ENCODE data around the gene FOXR1.
"Not testable (repeated sequence)": the region's sequence is repeated elsewhere in the genome, so short reads cannot be mapped to it uniquely, and the experiment has no call there.

Gene FOXR1

GRCh38 chr11:118953265-118953664 is 18.3 kb upstream of the FOXR1 start:
- WGBS, 2 experiments (ENCODE audit: insufficient coverage in 2 of 2) = 10 to 14% methylated on average over 1 to 2 of the region's 6 CpGs
- Histone ChIP-seq H3K36me3 (ENCODE audit: control insufficient read depth, insufficient read depth, low read length) (no peaks in the 10 kb centered on the region), H3K4me1 (ENCODE audit: control insufficient read depth, insufficient read depth, low read length, poor library complexity, severe bottlenecking) (no peaks in the 10 kb centered on the region), H3K4me3 (ENCODE audit: extremely low read depth, insufficient read depth, low read length, poor library complexity, severe bottlenecking) (no peak overlapping the region), H3K9me3 (ENCODE audit: control insufficient read depth, low read length) (no peaks in the 10 kb centered on the region), H3K27ac (ENCODE audit: low read depth, low read length, severe bottlenecking) (no peak overlapping the region)

DNA sequence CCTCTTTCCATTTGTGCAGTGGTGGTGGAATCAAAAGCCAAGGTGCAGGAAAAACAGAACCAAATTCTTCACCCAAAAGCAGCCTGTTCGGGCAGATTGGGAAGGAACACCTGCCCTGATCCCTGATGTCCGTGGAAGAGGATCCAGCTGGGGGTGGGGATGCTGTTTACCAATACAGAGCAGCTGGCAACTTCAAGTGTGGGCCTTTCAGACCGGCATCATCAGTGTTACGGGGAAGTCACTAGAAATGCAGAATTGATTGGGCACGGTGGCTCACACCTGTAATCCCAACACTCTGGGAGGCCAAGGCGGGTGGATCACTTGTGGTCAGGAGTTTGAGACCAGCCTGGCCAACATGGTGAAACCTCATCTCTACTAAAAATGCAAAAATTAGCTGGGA is 17.6 kb upstream of the FOXR1 start:
- H3K27ac ChIP-seq (ENCODE audit: low read depth, low read length, severe bottlenecking); H3K9me3 ChIP-seq (ENCODE audit: control insufficient read depth, low read length); H3K4me1 ChIP-seq (ENCODE audit: control insufficient read depth, insufficient read depth, low read length, poor library complexity, severe bottlenecking); H3K4me3 ChIP-seq (ENCODE audit: extremely low read depth, insufficient read depth, low read length, poor library complexity, severe bottlenecking); H3K36me3 ChIP-seq (ENCODE audit: control insufficient read depth, insufficient read depth, low read length): not testable (repeated sequence)
- 68 to 79% methylated on average over 3 to 5 of the region's 6 CpGs for WGBS, 2 experiments (ENCODE audit: insufficient coverage in 2 of 2)

DNA sequence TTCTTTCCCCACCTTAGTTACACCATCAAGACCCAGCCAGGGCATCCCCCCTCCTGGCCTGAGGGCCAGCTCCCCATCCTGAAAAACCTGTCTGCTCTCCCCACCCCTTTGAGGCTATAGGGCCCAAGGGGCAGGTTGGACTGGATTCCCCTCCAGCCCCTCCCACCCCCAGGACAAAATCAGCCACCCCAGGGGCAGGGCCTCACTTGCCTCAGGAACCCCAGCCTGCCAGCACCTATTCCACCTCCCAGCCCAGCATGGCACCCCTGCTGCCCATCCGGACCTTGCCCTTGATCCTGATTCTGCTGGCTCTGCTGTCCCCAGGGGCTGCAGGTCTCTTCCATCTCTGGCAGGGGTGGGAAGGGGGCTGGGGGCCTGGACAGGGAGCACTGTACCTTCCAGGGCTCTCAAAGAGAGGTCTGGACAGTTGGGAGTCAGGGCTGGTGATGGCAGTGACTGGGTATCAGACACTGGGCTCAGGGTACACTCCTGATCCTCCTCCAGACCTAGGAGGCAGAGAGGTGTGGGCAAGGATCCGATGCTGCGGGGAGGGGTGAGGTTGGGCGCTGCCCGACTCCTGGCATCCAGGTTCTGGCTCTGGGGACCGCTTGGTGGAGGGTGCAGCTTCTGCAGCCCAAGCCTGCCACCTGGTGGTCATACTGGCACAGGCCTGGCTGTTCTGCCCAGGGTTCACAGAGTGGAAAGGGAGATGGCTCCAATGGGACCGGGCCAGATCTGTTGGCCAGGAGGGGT is 15.3 kb upstream of the FOXR1 start, which contains the start of gene UPK2:
TSS of gene UPK2 (plus strand) at position 205 of the 753 bp plus-strand sequence. CDS start at position 258, 53 bp downstream.
- WGBS, 2 experiments (ENCODE audit: insufficient coverage in 2 of 2) = 9 to 14% methylated on average over 5 of the region's 7 CpGs
- Histone ChIP-seq H3K4me3 (ENCODE audit: extremely low read depth, insufficient read depth, low read length, poor library complexity, severe bottlenecking) (no peak within 1 kb of the TSS), H3K9me3 (ENCODE audit: control insufficient read depth, low read length) (no peaks in the 10 kb centered on the region), H3K36me3 (ENCODE audit: control insufficient read depth, insufficient read depth, low read length) (no peaks in the 10 kb centered on the region), H3K27ac (ENCODE audit: low read depth, low read length, severe bottlenecking) (no peak within 1 kb of the TSS), H3K4me1 (ENCODE audit: control insufficient read depth, insufficient read depth, low read length, poor library complexity, severe bottlenecking) (no peaks in the 10 kb centered on the region)

DNA sequence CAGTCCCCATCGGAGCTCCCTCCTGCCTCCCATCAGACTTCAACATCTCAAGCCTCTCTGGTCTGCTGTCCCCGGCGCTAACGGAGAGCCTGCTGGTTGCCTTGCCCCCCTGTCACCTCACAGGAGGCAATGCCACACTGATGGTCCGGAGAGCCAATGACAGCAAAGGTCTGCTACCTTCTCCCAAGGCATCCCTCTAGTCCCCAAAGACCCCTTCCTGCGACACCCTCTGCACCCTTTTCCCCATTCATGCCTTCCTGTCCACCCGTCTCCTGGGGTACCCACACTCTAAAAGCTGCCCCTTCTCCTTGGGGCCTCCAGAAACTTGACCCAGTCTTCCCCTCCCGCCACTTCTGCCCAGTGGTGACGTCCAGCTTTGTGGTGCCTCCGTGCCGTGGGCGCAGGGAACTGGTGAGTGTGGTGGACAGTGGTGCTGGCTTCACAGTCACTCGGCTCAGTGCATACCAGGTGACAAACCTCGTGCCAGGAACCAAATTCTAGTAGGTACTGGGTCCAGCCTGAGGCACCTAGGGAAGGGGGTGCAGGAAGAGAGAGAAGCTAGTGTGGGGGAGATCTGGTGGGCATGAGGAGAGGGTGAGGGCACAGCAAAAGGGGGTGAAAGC is 14.6 kb upstream of the FOXR1 start:
- no peak overlapping the region for H3K4me3 ChIP-seq (ENCODE audit: extremely low read depth, insufficient read depth, low read length, poor library complexity, severe bottlenecking)
- H3K9me3 ChIP-seq (ENCODE audit: control insufficient read depth, low read length) = no peaks in the 10 kb centered on the region
- 57 to 61% methylated on average over 11 of the region's 14 CpGs for WGBS, 2 experiments (ENCODE audit: insufficient coverage in 2 of 2)
- no peaks in the 10 kb centered on the region for H3K36me3 ChIP-seq (ENCODE audit: control insufficient read depth, insufficient read depth, low read length)
- no peak overlapping the region for H3K27ac ChIP-seq (ENCODE audit: low read depth, low read length, severe bottlenecking)
- H3K4me1 ChIP-seq (ENCODE audit: control insufficient read depth, insufficient read depth, low read length, poor library complexity, severe bottlenecking) = no peaks in the 10 kb centered on the region

GRCh38 chr11:118957549-118957948 is 14.0 kb upstream of the FOXR1 start:
- no peak overlapping the region for H3K4me3 ChIP-seq (ENCODE audit: extremely low read depth, insufficient read depth, low read length, poor library complexity, severe bottlenecking)
- H3K27ac ChIP-seq (ENCODE audit: low read depth, low read length, severe bottlenecking) = no peak overlapping the region
- no peaks in the 10 kb centered on the region for H3K36me3 ChIP-seq (ENCODE audit: control insufficient read depth, insufficient read depth, low read length)
- WGBS, 2 experiments (ENCODE audit: insufficient coverage in 2 of 2) = 83 to 88% methylated on average over 9 to 10 of the region's 11 CpGs
- H3K9me3 ChIP-seq (ENCODE audit: control insufficient read depth, low read length) = no peaks in the 10 kb centered on the region
- H3K4me1 ChIP-seq (ENCODE audit: control insufficient read depth, insufficient read depth, low read length, poor library complexity, severe bottlenecking) = no peaks in the 10 kb centered on the region

GRCh38 chr11:118957968-118958367 is 13.6 kb upstream of the FOXR1 start:
- no peaks in the 10 kb centered on the region for H3K36me3 ChIP-seq (ENCODE audit: control insufficient read depth, insufficient read depth, low read length)
- WGBS, 2 experiments (ENCODE audit: insufficient coverage in 2 of 2) = 87 to 94% methylated on average over 6 to 8 of the region's 8 CpGs

GRCh38 chr11:118958577-118958976 is 13.0 kb upstream of the FOXR1 start:
- H3K9me3 ChIP-seq (ENCODE audit: control insufficient read depth, low read length) = no peaks in the 10 kb centered on the region
- H3K4me1 ChIP-seq (ENCODE audit: control insufficient read depth, insufficient read depth, low read length, poor library complexity, severe bottlenecking) = no peaks in the 10 kb centered on the region
- WGBS, 2 experiments (ENCODE audit: insufficient coverage in 2 of 2) = 89 to 100% methylated on average over 2 of the region's 2 CpGs

More at GRCh38 chr11:118957968-118958367, 13.6 kb upstream of the FOXR1 start:
- Histone ChIP-seq H3K9me3 (ENCODE audit: control insufficient read depth, low read length) (no peaks in the 10 kb centered on the region), H3K4me1 (ENCODE audit: control insufficient read depth, insufficient read depth, low read length, poor library complexity, severe bottlenecking) (no peaks in the 10 kb centered on the region), H3K27ac (ENCODE audit: low read depth, low read length, severe bottlenecking) (no peak overlapping the region), H3K4me3 (ENCODE audit: extremely low read depth, insufficient read depth, low read length, poor library complexity, severe bottlenecking) (no peak overlapping the region)

GRCh38 chr11:118961189-118961588 is 10.4 kb upstream of the FOXR1 start:
- no peak overlapping the region for H3K27ac ChIP-seq (ENCODE audit: low read depth, low read length, severe bottlenecking)
- no peaks in the 10 kb centered on the region for H3K4me1 ChIP-seq (ENCODE audit: control insufficient read depth, insufficient read depth, low read length, poor library complexity, severe bottlenecking)
- H3K4me3 ChIP-seq (ENCODE audit: extremely low read depth, insufficient read depth, low read length, poor library complexity, severe bottlenecking) = no peak overlapping the region
- H3K36me3 ChIP-seq (ENCODE audit: control insufficient read depth, insufficient read depth, low read length) = no peaks in the 10 kb centered on the region
- 76 to 84% methylated on average over 2 to 4 of the region's 5 CpGs for WGBS, 2 experiments (ENCODE audit: insufficient coverage in 2 of 2)
- H3K9me3 ChIP-seq (ENCODE audit: control insufficient read depth, low read length) = no peaks in the 10 kb centered on the region

More at GRCh38 chr11:118958577-118958976, 13.0 kb upstream of the FOXR1 start:
- Histone ChIP-seq H3K4me3 (ENCODE audit: extremely low read depth, insufficient read depth, low read length, poor library complexity, severe bottlenecking) (no peak overlapping the region), H3K36me3 (ENCODE audit: control insufficient read depth, insufficient read depth, low read length) (no peaks in the 10 kb centered on the region), H3K27ac (ENCODE audit: low read depth, low read length, severe bottlenecking) (no peak overlapping the region)

GRCh38 chr11:118961591-118961990 is 10.0 kb upstream of the FOXR1 start:
- Histone ChIP-seq H3K36me3 (ENCODE audit: control insufficient read depth, insufficient read depth, low read length) (no peaks in the 10 kb centered on the region), H3K4me3 (ENCODE audit: extremely low read depth, insufficient read depth, low read length, poor library complexity, severe bottlenecking) (no peak overlapping the region), H3K4me1 (ENCODE audit: control insufficient read depth, insufficient read depth, low read length, poor library complexity, severe bottlenecking) (no peaks in the 10 kb centered on the region), H3K27ac (ENCODE audit: low read depth, low read length, severe bottlenecking) (no peak overlapping the region), H3K9me3 (ENCODE audit: control insufficient read depth, low read length) (no peaks in the 10 kb centered on the region)
- 84 to 86% methylated on average over 7 to 9 of the region's 11 CpGs for WGBS, 2 experiments (ENCODE audit: insufficient coverage in 2 of 2)

DNA sequence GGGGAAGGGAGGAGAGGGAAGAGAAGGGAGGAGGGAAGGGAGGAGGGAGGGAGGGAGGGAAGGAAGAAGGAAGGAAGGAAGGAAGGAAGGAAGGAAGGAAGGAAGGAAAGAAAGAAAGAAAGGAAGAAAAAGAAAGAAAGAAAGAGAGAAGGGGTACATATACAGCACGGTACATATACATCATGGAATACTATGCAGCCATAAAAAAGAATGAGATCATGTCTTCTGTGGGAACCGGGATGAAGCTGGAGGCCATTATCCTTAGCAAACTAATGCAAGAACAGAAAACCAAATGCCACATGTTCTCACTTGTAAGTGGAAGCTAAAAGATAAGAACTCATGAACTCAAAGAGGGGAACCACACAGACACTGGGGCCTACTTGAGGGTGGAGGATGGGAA is 2.1 kb upstream of the FOXR1 start:
- WGBS, 2 experiments (ENCODE audit: insufficient coverage in 2 of 2) = 100% methylated on average over 1 of the region's 2 CpGs

GRCh38 chr11:118973985-118974384 is 2.4 kb downstream of the FOXR1 start:
- no peak overlapping the region for H3K27ac ChIP-seq (ENCODE audit: low read depth, low read length, severe bottlenecking)
- H3K36me3 ChIP-seq (ENCODE audit: control insufficient read depth, insufficient read depth, low read length) = no peaks in the 10 kb centered on the region
- H3K9me3 ChIP-seq (ENCODE audit: control insufficient read depth, low read length) = no peaks in the 10 kb centered on the region
- no peaks in the 10 kb centered on the region for H3K4me1 ChIP-seq (ENCODE audit: control insufficient read depth, insufficient read depth, low read length, poor library complexity, severe bottlenecking)
- WGBS, 2 experiments (ENCODE audit: insufficient coverage in 2 of 2) = 55 to 94% methylated on average over 2 of the region's 2 CpGs
- no peak overlapping the region for H3K4me3 ChIP-seq (ENCODE audit: extremely low read depth, insufficient read depth, low read length, poor library complexity, severe bottlenecking)

More for the DNA sequence above, 2.1 kb upstream of the FOXR1 start:
- H3K36me3 ChIP-seq (ENCODE audit: control insufficient read depth, insufficient read depth, low read length); H3K9me3 ChIP-seq (ENCODE audit: control insufficient read depth, low read length); H3K27ac ChIP-seq (ENCODE audit: low read depth, low read length, severe bottlenecking); H3K4me3 ChIP-seq (ENCODE audit: extremely low read depth, insufficient read depth, low read length, poor library complexity, severe bottlenecking); H3K4me1 ChIP-seq (ENCODE audit: control insufficient read depth, insufficient read depth, low read length, poor library complexity, severe bottlenecking): not testable (repeated sequence)
